Hepatocyte (in vitro differentiated cells): ENCODE results near the gene SREBF1.

Experiments
- CTCF ChIP-seq: fragments of 200-600 bp; sonication (generic); IDR thresholded peaks from 2 replicates; pipeline ENCODE4 v1.5.1; 2016; ENCODE audit warnings: antibody characterized with exemption, mild to moderate bottlenecking; ENCODE audit not compliant: poor library complexity
- EZH2 ChIP-seq: fragments of 200-600 bp; sonication (generic); IDR thresholded peaks from 2 replicates; pipeline ENCODE4 v1.6.1; 2016; ENCODE audit warnings: antibody characterized with exemption, mild to moderate bottlenecking, borderline replicate concordance
- EZH2phosphoT487 ChIP-seq: fragments of 200-600 bp; sonication (generic); IDR thresholded peaks from one replicate; pipeline ENCODE4 v1.6.1; 2018; ENCODE audit warnings: antibody characterized with exemption, mild to moderate bottlenecking, low read depth, moderate library complexity; ENCODE audit not compliant: unreplicated experiment, severe bottlenecking

GRCh38 chr17:17849845-17850373 is 13.1 kb upstream of the SREBF1 start:
- TF ChIP-seq CTCF: no peak
- TF ChIP-seq EZH2phosphoT487: no peak
- TF ChIP-seq EZH2: no peak
